ENCODE measurements around the gene SH3PXD2A.
"Not testable (repeated sequence)": the region's sequence is repeated elsewhere in the genome, so short reads cannot be mapped to it uniquely, and the experiment has no call there.

Gene SH3PXD2A

GRCh38 chr10:103775776-103776175 is 79.6 kb downstream of the SH3PXD2A start:
- no peak for DNase-seq (ENCODE audit: low read depth)
- no peak overlapping the region for H3K4me3 ChIP-seq (ENCODE audit: low read depth, low read length)
- TF ChIP-seq, protein P1, sequence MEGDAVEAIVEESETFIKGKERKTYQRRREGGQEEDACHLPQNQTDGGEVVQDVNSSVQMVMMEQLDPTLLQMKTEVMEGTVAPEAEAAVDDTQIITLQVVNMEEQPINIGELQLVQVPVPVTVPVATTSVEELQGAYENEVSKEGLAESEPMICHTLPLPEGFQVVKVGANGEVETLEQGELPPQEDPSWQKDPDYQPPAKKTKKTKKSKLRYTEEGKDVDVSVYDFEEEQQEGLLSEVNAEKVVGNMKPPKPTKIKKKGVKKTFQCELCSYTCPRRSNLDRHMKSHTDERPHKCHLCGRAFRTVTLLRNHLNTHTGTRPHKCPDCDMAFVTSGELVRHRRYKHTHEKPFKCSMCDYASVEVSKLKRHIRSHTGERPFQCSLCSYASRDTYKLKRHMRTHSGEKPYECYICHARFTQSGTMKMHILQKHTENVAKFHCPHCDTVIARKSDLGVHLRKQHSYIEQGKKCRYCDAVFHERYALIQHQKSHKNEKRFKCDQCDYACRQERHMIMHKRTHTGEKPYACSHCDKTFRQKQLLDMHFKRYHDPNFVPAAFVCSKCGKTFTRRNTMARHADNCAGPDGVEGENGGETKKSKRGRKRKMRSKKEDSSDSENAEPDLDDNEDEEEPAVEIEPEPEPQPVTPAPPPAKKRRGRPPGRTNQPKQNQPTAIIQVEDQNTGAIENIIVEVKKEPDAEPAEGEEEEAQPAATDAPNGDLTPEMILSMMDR (IDR thresholded peaks at IDR 0.05; ENCODE audit: control insufficient read depth, extremely low read depth, insufficient read depth) = no peak

GRCh38 chr10:103772846-103773245 is 82.5 kb downstream of the SH3PXD2A start:
- not testable (repeated sequence) for H3K4me3 ChIP-seq (ENCODE audit: low read depth, low read length)

GRCh38 chr10:103772096-103772845 is 83.1 kb downstream of the SH3PXD2A start:
- TF ChIP-seq, protein P1 (IDR thresholded peaks at IDR 0.05; ENCODE audit: control insufficient read depth, extremely low read depth, insufficient read depth) = no peak
- no peak for DNase-seq (ENCODE audit: low read depth)
- H3K4me3 ChIP-seq (ENCODE audit: low read depth, low read length) = no peak overlapping the region

More at GRCh38 chr10:103772846-103773245, 82.5 kb downstream of the SH3PXD2A start:
- not testable (repeated sequence) for DNase-seq (ENCODE audit: low read depth)

GRCh38 chr10:103770139-103770538 is 85.2 kb downstream of the SH3PXD2A start:
- TF ChIP-seq, protein P1 (IDR thresholded peaks at IDR 0.05; ENCODE audit: control insufficient read depth, extremely low read depth, insufficient read depth) = no peak
- no peak for DNase-seq (ENCODE audit: low read depth)
- H3K4me3 ChIP-seq (ENCODE audit: low read depth, low read length) = no peak overlapping the region

- TF ChIP-seq, protein P1 (IDR thresholded peaks at IDR 0.05; ENCODE audit: control insufficient read depth, extremely low read depth, insufficient read depth) = no peak
- no peak overlapping the region for H3K4me3 ChIP-seq (ENCODE audit: low read depth, low read length)
- DNase-seq (ENCODE audit: low read depth) = no peak
Observed at GRCh38 chr10:103769176-103769575, 86.2 kb downstream of the SH3PXD2A start.

- TF ChIP-seq, protein P1 (IDR thresholded peaks at IDR 0.05; ENCODE audit: control insufficient read depth, extremely low read depth, insufficient read depth) = no peak
- H3K4me3 ChIP-seq (ENCODE audit: low read depth, low read length) = no peak overlapping the region
- DNase-seq (ENCODE audit: low read depth) = no peak
Observed at GRCh38 chr10:103768345-103768744, 87.0 kb downstream of the SH3PXD2A start.

DNA sequence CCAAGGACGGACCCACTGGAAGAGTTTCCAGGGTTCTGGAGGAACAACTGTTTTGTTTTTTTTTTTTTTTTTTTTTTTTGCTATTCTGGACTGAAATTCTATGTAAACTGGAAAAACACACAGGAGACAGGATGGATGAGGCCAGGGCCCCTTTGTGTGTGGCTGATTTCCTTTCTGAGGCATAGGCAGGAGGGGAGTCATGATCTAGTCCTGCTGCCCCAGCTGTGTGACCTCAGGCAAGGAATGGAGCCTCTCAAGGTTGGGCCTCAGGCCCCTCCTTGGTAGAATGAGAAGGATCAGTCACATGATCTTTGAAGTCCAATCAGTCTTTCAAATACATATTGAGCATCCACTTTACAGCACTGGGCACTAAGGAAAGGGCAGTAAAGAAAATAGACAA is 87.6 kb downstream of the SH3PXD2A start:
- H3K4me3 ChIP-seq (ENCODE audit: low read depth, low read length) = no peak overlapping the region
- no peak for DNase-seq (ENCODE audit: low read depth)
- TF ChIP-seq, protein P1 (IDR thresholded peaks at IDR 0.05; ENCODE audit: control insufficient read depth, extremely low read depth, insufficient read depth) = no peak

Data from LNCaP clone FGC (cell line).